HCT116 (cell line): Measurements from ENCODE around the gene CDKN1C.
A peak's percentile ranks its signal among the peaks of the same experiment; 100 is the strongest.

Source experiments
- CTCF ChIP-seq, 3 experiments: fragments of 200-600 bp in 1 of 3; sonication (generic) in 1 of 3; IDR thresholded peaks in 2 of 3; conservative IDR thresholded peaks in 1 of 3; 2 replicates each; pipeline ENCODE4 v1.5.1; 2012 to 2017; ENCODE audit warnings: low read depth in 2 of 3, low read length in 2 of 3, antibody characterized with exemption in 1 of 3, borderline replicate concordance in 1 of 3, control low read depth in 1 of 3, mild to moderate bottlenecking in 1 of 3, mixed read lengths in 1 of 3, mixed run types in 1 of 3, moderate library complexity in 1 of 3; ENCODE audit not compliant: insufficient read depth in 1 of 3
- EGR1 ChIP-seq: IDR thresholded peaks from 2 replicates; pipeline ENCODE4 v1.6.1; 2012; ENCODE audit warnings: low read depth
- ELF1 ChIP-seq: IDR thresholded peaks from 2 replicates; pipeline ENCODE4 v1.6.1; 2012; ENCODE audit warnings: low read depth, borderline replicate concordance
- EZH2 ChIP-seq: fragments of 200-600 bp; sonication (generic); IDR thresholded peaks from 2 replicates; pipeline ENCODE4 v1.6.1; 2017; ENCODE audit warnings: antibody characterized with exemption, mixed run types
- JUND ChIP-seq: IDR thresholded peaks from 2 replicates; pipeline ENCODE4 v1.6.1; 2012
- MAX ChIP-seq: IDR thresholded peaks from 2 replicates; pipeline ENCODE4 v1.6.1; 2012
- POLR2A ChIP-seq: IDR thresholded peaks from 2 replicates; pipeline ENCODE4 v1.7.0; 2011; ENCODE audit warnings: borderline replicate concordance; ENCODE audit not compliant: insufficient read depth, insufficient read length; ENCODE audit errors: extremely low read depth
- POLR2AphosphoS5 ChIP-seq: IDR thresholded peaks from 2 replicates; pipeline ENCODE4 v1.6.1; 2011; ENCODE audit warnings: mild to moderate bottlenecking, low read depth, low read length, moderate library complexity
- REST ChIP-seq: IDR thresholded peaks from 2 replicates; pipeline ENCODE4 v1.6.1; 2012; ENCODE audit warnings: low read depth
- SIN3A ChIP-seq: IDR thresholded peaks from 2 replicates; pipeline ENCODE4 v1.6.1; 2012; ENCODE audit warnings: low read depth
- SP1 ChIP-seq: IDR thresholded peaks from 2 replicates; pipeline ENCODE4 v1.6.1; 2012; ENCODE audit warnings: low read depth
- ZBTB33 ChIP-seq: IDR thresholded peaks from 2 replicates; pipeline ENCODE4 v1.6.1; 2011; ENCODE audit warnings: mild to moderate bottlenecking, low read length, moderate library complexity; ENCODE audit not compliant: insufficient replicate concordance; ENCODE audit errors: extremely low read depth

- TF ChIP-seq JUND: no peak
- TF ChIP-seq POLR2A: no peak
- TF ChIP-seq CTCF (IDR thresholded peaks at IDR 0.05 in 2 of 3, conservative IDR thresholded peaks at IDR 0.05 in 1 of 3; ENCODE audit: borderline replicate concordance in 1 of 3, insufficient read depth in 1 of 3, low read depth in 2 of 3, low read length in 2 of 3): peak in 2 of 3 experiments; percentile 25 to 46; a peak in 3 of 6 replicates
- TF ChIP-seq SP1: no peak
- TF ChIP-seq ELF1: no peak
- TF ChIP-seq POLR2AphosphoS5: no peak
- TF ChIP-seq EGR1: no peak
- no peak for TF ChIP-seq EZH2
- no peak for TF ChIP-seq SIN3A
- no peak for TF ChIP-seq ZBTB33
- TF ChIP-seq MAX: no peak
- TF ChIP-seq REST: no peak
These were observed 48.4 kb downstream of the CDKN1C start for GRCh38 chr11:2837096-2837601.
